Vagina (tissue), 2 donors: ENCODE measurements around the gene LRRC27. TPM values are rescaled to one million over a fixed set of nuclear protein-coding genes. Genes with fewer than 3 reads are reported as not detected.

ENCODE experiments used
- DNase-seq, 2 donors: peaks; one replicate each; pipeline ENCODE4 v3.0.0-alpha.2; 2017; ENCODE audit errors: extremely low spot score in 2 of 2
- H3K27ac ChIP-seq: fragments of 200-600 bp; sonication (generic); one replicate; pipeline ENCODE4 v1.5.1; 2019
- H3K27me3 ChIP-seq: fragments of 200-600 bp; sonication (generic); one replicate; pipeline ENCODE4 v1.5.1; 2019
- H3K36me3 ChIP-seq, 2 donors: fragments of 200-600 bp; sonication (generic); one replicate each; pipeline ENCODE4 v1.5.1; 2017 to 2019
- H3K4me1 ChIP-seq: fragments of 200-600 bp; sonication (generic); one replicate; pipeline ENCODE4 v1.5.1; 2019
- H3K4me3 ChIP-seq, 2 donors: fragments of 200-600 bp; sonication (generic); 1 replicate in 1 of 2; 2 replicates in 1 of 2; pipeline ENCODE4 v1.5.1; 2016 to 2019
- H3K9me3 ChIP-seq: fragments of 200-600 bp; sonication (generic); one replicate; pipeline ENCODE4 v1.5.1; 2019
- CTCF ChIP-seq, 3 experiments: fragments of 450-650 bp in 2 of 3; fragments of 200-600 bp in 1 of 3; sonication (generic) in 1 of 3; IDR thresholded peaks; one replicate each; pipeline ENCODE4 v1.5.1; 2017 to 2019; ENCODE audit warnings: antibody characterized with exemption in 3 of 3, mild to moderate bottlenecking in 2 of 3, moderate library complexity in 2 of 3
- POLR2A ChIP-seq, 2 donors: fragments of 450-650 bp; IDR thresholded peaks; one replicate each; pipeline ENCODE4 v1.6.1; 2017; ENCODE audit warnings: antibody characterized with exemption in 2 of 2, mild to moderate bottlenecking in 2 of 2, moderate library complexity in 2 of 2
- POLR2AphosphoS5 ChIP-seq, 2 donors: sonication (generic); formaldehyde crosslinking; IDR thresholded peaks; one replicate each; pipeline ENCODE4 v1.9.0; 2017; ENCODE audit warnings: antibody characterized with exemption in 2 of 2, mild to moderate bottlenecking in 2 of 2, low read depth in 1 of 2; ENCODE audit not compliant: insufficient read depth in 1 of 2
- intact Hi-C: fragments of 100-400 bp; cut with DNase I; formaldehyde crosslinking; loops from one replicate; pipeline ENCODE4 v1.15.1; 2023
- total RNA-seq: library from RNA; depleted of rRNA; stranded (reverse); fragments of >200 nt; gene quantifications from one replicate; pipeline ENCODE4 v1.2.3, GENCODE V29; 2016

LRRC27 gene
- total RNA-seq, 1 donor from 2014 or later: 4.9 TPM

GRCh38 chr10:132302421-132303310 lies 29.3 kb upstream of the LRRC27 start:
- no peak for DNase-seq
- Histone ChIP-seq H3K27me3 (no peaks in the 10 kb centered on the region), H3K36me3 (no peaks in the 10 kb centered on the region), H3K9me3 (no peaks in the 10 kb centered on the region), H3K27ac (no peak overlapping the region), H3K4me1 (peaks cover 8% of the 10 kb centered on the region), H3K4me3 (no peak overlapping the region)
- TF ChIP-seq CTCF (IDR thresholded peaks at IDR 0.05) (no peak), POLR2AphosphoS5 (IDR thresholded peaks at IDR 0.05; ENCODE audit: insufficient read depth in 1 of 2, low read depth in 1 of 2) (no peak), POLR2A (IDR thresholded peaks at IDR 0.05) (no peak)
- intact Hi-C loops: no loop called here

GRCh38 chr10:132303361-132304115 lies 28.5 kb upstream of the LRRC27 start:
- DNase-seq: no peak
- Histone ChIP-seq H3K9me3 (no peaks in the 10 kb centered on the region), H3K27ac (no peak overlapping the region), H3K4me1 (peaks cover 10% of the 10 kb centered on the region), H3K27me3 (no peaks in the 10 kb centered on the region), H3K36me3 (no peaks in the 10 kb centered on the region), H3K4me3 (no peak overlapping the region)
- intact Hi-C loops: no loop called here
- TF ChIP-seq POLR2A (IDR thresholded peaks at IDR 0.05) (no peak), POLR2AphosphoS5 (IDR thresholded peaks at IDR 0.05; ENCODE audit: insufficient read depth in 1 of 2, low read depth in 1 of 2) (no peak), CTCF (IDR thresholded peaks at IDR 0.05) (no peak)

DNA sequence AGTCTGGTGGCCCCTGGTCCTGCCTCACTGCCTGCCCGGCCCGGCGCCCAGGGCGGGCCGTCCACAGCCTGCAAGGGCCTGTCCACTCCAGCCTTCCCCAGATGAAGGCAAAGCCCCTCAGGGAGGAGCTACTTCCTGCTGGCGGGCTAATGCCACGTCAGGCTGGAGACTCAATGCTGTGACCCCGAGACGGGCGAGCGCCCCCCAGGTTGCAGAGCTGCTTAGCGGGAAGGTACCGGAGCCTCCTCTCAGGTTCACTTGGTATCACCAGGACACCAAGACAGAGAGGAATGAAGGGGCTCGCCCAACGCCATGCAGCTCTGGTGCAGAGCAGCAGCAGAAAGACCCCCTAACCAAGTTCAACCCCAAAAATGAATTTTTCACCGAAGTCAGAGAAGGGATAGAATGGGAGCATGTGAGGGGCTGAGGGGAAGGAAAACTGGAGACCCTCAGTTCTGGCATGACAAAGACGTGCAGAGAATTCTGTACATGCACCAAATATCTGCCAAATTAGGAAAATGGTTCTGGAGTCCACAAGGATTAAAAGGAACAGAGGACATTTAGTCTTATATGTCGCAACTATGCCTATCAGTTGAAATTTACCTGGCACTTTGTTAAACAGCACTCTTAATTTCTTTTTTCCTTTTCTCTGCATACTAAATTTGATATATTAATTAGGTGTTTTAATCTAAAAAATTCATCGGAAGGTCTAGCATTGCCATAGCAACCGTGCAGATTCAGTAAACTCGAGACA lies 27.1 kb upstream of the LRRC27 start:
- no peaks in the 10 kb centered on the region for H3K36me3 ChIP-seq
- no peak overlapping the region for H3K27ac ChIP-seq
- peaks cover 19% of the 10 kb centered on the region for H3K4me1 ChIP-seq
- H3K27me3 ChIP-seq: no peaks in the 10 kb centered on the region
- intact Hi-C loops: no loop called here
- no peak overlapping the region for H3K4me3 ChIP-seq
- no peak for DNase-seq
- H3K9me3 ChIP-seq: no peaks in the 10 kb centered on the region
- TF ChIP-seq POLR2AphosphoS5 (IDR thresholded peaks at IDR 0.05; ENCODE audit: insufficient read depth in 1 of 2, low read depth in 1 of 2): no peak
- TF ChIP-seq POLR2A (IDR thresholded peaks at IDR 0.05): no peak
- no peak for TF ChIP-seq CTCF (IDR thresholded peaks at IDR 0.05)

DNA sequence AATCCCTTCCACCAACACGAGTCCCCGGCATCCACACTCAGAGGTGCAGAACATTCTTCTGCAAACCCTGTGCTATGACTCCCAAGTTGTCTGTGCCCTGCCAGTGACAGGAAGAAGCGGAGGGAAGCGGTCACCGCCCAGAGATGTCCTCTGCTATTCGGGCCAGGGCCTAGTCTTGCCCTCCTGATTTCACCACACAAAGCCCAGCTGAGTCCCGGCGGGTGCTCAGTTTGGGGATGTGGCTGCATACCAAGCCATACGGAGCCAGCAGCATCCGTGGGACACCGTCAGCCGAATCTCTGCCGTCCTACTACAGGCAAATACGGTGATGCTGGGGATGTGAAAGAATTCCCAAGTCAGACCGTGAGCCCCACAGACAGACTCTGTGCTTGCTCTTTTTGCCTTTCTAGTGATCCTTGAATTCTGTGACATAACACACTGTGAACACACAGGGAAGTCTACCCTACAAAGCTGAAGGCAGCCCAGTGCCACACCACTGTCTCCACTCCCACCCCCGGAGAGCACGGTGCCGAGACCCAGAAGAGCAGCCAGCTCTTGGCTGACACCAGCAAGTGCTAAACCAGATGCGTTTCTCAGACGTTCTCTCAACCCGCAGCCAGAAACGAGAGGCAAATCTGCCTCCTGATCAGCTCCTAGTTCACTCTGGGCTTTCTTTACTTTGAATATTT lies 26.2 kb upstream of the LRRC27 start:
- intact Hi-C loops: no loop called here
- H3K27me3 ChIP-seq: no peaks in the 10 kb centered on the region
- peaks cover 19% of the 10 kb centered on the region for H3K4me1 ChIP-seq
- no peaks in the 10 kb centered on the region for H3K9me3 ChIP-seq
- no peak overlapping the region for H3K4me3 ChIP-seq
- H3K27ac ChIP-seq: no peak overlapping the region
- no peaks in the 10 kb centered on the region for H3K36me3 ChIP-seq
- no peak for DNase-seq
- TF ChIP-seq CTCF (IDR thresholded peaks at IDR 0.05) (no peak), POLR2AphosphoS5 (IDR thresholded peaks at IDR 0.05; ENCODE audit: insufficient read depth in 1 of 2, low read depth in 1 of 2) (no peak), POLR2A (IDR thresholded peaks at IDR 0.05) (no peak)
